H1 (cell line): Measurements from ENCODE around the gene MYADM. TPM values are rescaled to one million over a fixed set of nuclear protein-coding genes. Genes with fewer than 3 reads are reported as not detected.

Source experiments
- ASH2L ChIP-seq: fragments of 200-600, 300-600 bp; sonication (generic); IDR thresholded peaks from one replicate; pipeline ENCODE4 v1.7.1; 2017; ENCODE audit warnings: low read length
- HDAC2 ChIP-seq, 2 experiments: fragments of 300-600 bp in 1 of 2; sonication (generic) in 1 of 2; IDR thresholded peaks; 2 replicates each; pipeline ENCODE4 v1.6.1; 2011 to 2012; ENCODE audit warnings: low read depth in 2 of 2, low read length in 2 of 2, mild to moderate bottlenecking in 2 of 2, moderate library complexity in 2 of 2, borderline replicate concordance in 1 of 2, inconsistent platforms in 1 of 2
- POLR2A ChIP-seq, 2 experiments: IDR thresholded peaks; 1 replicate in 1 of 2; 2 replicates in 1 of 2; pipeline ENCODE4 v1.6.1; 2011; ENCODE audit warnings: low read depth in 2 of 2, low read length in 2 of 2, mild to moderate bottlenecking in 2 of 2; ENCODE audit errors: control extremely low read depth in 1 of 2
- SP2 ChIP-seq: IDR thresholded peaks from 2 replicates; pipeline ENCODE4 v1.6.1; 2012; ENCODE audit warnings: mild to moderate bottlenecking, low read length, inconsistent platforms
- polyA plus RNA-seq, 7 experiments: library from polyadenylated mRNA; depleted of rRNA in 3 of 7; stranded (reverse) in 5 of 7; unstranded in 2 of 7; fragments of >200 nt in 5 of 7; fragments of 200-250 nt in 2 of 7; gene quantifications; 1 replicate in 5 of 7; 2 replicates in 1 of 7; 4 replicates in 1 of 7; pipeline versions ENCODE4 v1.2.1 to v1.2.3, GENCODE V29; 2011 to 2013; ENCODE audit warnings: missing spikeins in 2 of 7, mixed read lengths in 2 of 7
- total RNA-seq: library from RNA; stranded (reverse); fragmentation: NEBNext Ultra II Directional; extraction: Animal tissue kit (Norgen Biotek cat#: 25700); gene quantifications from 2 replicates; pipeline ENCODE4 v1.2.1, GENCODE V29; 2021

Gene MYADM
- total and polyA plus RNA-seq, 2 of the 8 experiments (the other 6 are each of a cell fraction or from before 2014, with no cell fraction given), result 70.1 to 74.2 TPM

DNA sequence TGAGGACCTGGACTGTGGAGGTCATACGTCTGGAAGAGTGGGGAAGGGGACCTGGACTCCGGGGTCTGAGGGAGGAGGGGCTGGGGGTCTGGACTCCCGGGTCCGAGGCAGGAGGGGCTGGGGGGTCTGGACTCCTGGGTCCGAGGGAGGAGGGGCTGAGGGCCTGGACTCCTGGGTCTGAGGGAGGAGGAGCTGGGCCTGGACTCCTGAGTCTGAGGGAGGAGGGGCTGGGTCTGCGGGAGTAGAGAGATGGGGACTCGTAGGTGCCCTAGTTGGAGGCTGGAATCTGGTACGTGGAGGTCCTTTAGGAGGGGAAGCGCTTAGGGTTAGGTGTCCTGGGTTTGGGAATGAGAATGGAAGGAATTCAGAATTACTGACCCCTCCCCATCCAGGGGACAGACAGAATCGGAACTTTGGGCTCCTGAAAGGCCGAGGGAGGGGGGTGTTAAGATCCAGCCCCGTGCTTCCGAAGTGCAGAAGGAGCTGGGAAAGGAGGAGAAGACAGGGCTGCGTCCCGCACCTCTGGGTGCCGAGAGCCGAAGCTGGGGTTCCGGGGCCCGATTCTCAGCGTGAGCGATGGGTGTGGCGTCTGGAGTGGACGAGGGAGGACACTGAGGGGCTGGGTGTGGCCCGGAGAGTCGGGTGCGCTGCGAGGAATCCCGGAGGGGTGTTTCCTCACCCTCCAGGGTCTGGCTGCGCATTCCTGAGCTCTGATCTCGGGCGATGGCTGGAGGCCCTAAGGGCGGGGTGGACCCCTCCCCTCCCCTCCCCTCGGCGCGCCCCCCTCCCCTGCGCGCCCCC, 608 bp downstream of the MYADM start (continued):
- TF ChIP-seq HDAC2 (IDR thresholded peaks at IDR 0.05; ENCODE audit: borderline replicate concordance in 1 of 2, low read depth in 2 of 2, low read length in 2 of 2), result no peak
- TF ChIP-seq POLR2A (IDR thresholded peaks at IDR 0.05; ENCODE audit: control extremely low read depth in 1 of 2, low read depth in 2 of 2, low read length in 2 of 2), result peak; percentile 2 to 98; a peak in 2 of 3 replicates
- peak; percentile 14 for TF ChIP-seq ASH2L
- no peak for TF ChIP-seq SP2
